ENCODE measurements around the gene PISD. TPM values are rescaled to one million over a fixed set of nuclear protein-coding genes. Genes with fewer than 3 reads are reported as not detected.
"Not testable (repeated sequence)": the region's sequence is repeated elsewhere in the genome, so short reads cannot be mapped to it uniquely, and the experiment has no call there.

Gene PISD
- 10 to 100 TPM; 36.0 to 52.1 (median 47.8) TPM for total RNA-seq
- 27.6 TPM for total RNA-seq (2013)

DNA sequence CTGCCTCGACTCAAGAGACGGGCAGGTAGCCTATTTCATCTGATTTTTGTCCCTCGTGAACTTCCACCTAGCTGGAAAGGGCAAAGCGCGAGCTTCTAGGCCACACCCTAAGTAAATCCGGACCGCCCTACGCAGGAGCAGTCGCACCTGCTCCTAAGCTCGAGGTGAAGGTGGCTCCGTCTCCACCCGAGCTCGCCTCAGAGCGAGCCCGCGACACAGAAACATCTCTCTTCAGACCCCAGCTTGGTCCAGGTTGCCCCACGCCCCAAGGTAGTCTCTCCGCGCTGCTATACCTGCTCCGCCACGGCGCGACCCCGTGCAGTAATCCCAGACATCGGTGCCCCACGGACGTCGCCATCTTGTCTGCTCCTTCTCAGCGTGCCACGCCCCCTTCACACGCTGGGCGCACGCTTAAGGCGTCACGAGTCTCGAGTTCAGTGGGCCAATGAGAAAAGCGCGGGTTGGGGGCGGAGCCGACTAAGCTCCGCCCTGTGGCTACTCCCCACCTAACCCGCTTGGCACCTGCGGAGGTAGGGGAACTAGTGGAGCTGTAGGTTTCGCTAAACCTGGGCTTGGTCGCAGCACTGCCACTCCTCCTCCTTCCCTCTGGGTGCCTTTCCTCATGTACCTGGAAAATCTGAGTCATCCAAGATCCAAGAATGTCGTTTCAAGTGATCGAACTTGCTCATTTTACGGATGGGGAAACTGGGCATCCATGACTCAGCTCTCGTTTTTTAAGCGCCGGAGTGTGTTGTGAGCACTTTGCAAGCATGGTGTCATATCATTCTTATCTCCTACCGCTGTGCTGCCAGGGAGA, at the start of gene PISD:
PISD (minus strand) TSS at position 365 of the 817 bp plus-strand sequence; CDS start at position 358, 7 bp downstream.
- 2% methylated on average over 52 of the region's 52 CpGs for WGBS (ENCODE audit: insufficient coverage)
- peak; percentile 96 to 99 for DNase-seq
- TF ChIP-seq, protein P1, sequence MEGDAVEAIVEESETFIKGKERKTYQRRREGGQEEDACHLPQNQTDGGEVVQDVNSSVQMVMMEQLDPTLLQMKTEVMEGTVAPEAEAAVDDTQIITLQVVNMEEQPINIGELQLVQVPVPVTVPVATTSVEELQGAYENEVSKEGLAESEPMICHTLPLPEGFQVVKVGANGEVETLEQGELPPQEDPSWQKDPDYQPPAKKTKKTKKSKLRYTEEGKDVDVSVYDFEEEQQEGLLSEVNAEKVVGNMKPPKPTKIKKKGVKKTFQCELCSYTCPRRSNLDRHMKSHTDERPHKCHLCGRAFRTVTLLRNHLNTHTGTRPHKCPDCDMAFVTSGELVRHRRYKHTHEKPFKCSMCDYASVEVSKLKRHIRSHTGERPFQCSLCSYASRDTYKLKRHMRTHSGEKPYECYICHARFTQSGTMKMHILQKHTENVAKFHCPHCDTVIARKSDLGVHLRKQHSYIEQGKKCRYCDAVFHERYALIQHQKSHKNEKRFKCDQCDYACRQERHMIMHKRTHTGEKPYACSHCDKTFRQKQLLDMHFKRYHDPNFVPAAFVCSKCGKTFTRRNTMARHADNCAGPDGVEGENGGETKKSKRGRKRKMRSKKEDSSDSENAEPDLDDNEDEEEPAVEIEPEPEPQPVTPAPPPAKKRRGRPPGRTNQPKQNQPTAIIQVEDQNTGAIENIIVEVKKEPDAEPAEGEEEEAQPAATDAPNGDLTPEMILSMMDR (IDR thresholded peaks at IDR 0.05): no peak
- H3K4me1 ChIP-seq (ENCODE audit: control insufficient read depth, insufficient read depth, low read length): peaks cover 28% of the 10 kb centered on the region
- Mint-ChIP-seq H3K36me3 (no peaks in the 10 kb centered on the region), H3K9me3 (no peaks in the 10 kb centered on the region), H3K4me1 (peaks cover 24 to 25% of the 10 kb centered on the region in 2 donors), H3K27ac (peak within 1 kb of the TSS; percentile 98 to 99), H3K27me3 (ENCODE audit: low read depth in 2 of 2) (no peaks in the 10 kb centered on the region), H3K4me3 (peak within 1 kb of the TSS; percentile 100)
- intact Hi-C loops (cut with micrococcal nuclease): loop anchor here (1.0 kb wide), 2 partner anchors 14 to 282 kb away; partner anchors contain the start of gene YWHAH
- H3K4me3 ChIP-seq (ENCODE audit: low read length): peak within 1 kb of the TSS; percentile 84
- H3K27me3 ChIP-seq (ENCODE audit: control insufficient read depth, insufficient read depth, low read length): no peaks in the 10 kb centered on the region
- ATAC-seq: peak; percentile 96 to 100 (median 99)
- peak within 1 kb of the TSS; percentile 51 for H3K27ac ChIP-seq (ENCODE audit: low read length)
- H3K36me3 ChIP-seq (ENCODE audit: control insufficient read depth, insufficient read depth, low read length): no peaks in the 10 kb centered on the region
- H3K9me3 ChIP-seq (ENCODE audit: control insufficient read depth, insufficient read depth, low read length): no peaks in the 10 kb centered on the region

DNA sequence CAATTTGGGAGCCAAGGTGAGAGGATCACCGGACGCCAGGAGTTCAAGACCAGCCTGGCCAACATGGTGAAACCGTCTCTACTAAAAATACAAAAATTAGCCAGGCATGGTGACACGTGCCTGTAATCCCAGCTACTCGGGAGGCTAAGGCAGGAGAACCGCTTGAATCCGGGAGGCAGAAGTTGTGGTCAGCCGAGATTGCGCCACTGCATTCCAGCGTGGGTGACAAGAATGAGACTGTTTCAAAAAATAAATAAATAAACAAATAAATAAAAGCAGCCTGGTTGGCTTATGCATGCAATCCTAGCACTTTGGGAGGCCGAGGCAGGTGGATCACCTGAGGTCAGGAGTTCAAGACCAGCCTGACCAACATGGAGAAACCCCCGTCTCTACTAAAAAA, 49.2 kb upstream of the PISD start:
- H3K4me3 Mint-ChIP-seq; DNase-seq; H3K27ac ChIP-seq (ENCODE audit: low read length); H3K4me1 Mint-ChIP-seq; H3K27me3 Mint-ChIP-seq (ENCODE audit: low read depth in 2 of 2); H3K4me1 ChIP-seq (ENCODE audit: control insufficient read depth, insufficient read depth, low read length); intact Hi-C loops (cut with micrococcal nuclease); H3K27me3 ChIP-seq (ENCODE audit: control insufficient read depth, insufficient read depth, low read length); ATAC-seq; H3K4me3 ChIP-seq (ENCODE audit: low read length); H3K9me3 Mint-ChIP-seq; H3K27ac Mint-ChIP-seq; H3K9me3 ChIP-seq (ENCODE audit: control insufficient read depth, insufficient read depth, low read length): not testable (repeated sequence)
- peaks cover 54% of the 10 kb centered on the region for H3K36me3 ChIP-seq (ENCODE audit: control insufficient read depth, insufficient read depth, low read length)
- peaks cover 23% of the 10 kb centered on the region for H3K36me3 Mint-ChIP-seq
- 95% methylated on average over 11 of the region's 12 CpGs for WGBS (ENCODE audit: insufficient coverage)

DNA sequence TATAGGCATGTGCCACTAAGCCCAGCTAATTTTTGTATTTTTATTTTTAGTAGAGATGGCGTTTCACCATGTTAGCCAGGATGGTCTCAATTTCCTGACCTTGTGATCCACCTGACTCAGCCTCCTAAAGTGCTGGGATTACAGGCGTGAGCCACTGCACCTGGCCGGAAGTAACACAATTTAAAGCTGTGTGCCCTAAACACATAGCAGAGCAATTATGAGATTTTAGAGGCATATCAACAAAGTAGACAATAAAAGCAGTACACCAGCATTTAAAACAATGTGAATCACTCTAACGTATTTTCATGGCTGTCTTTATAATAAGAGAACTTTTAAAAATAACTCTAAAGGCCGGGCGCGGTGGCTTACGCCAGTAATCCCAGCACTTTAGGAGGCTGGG, 45.5 kb upstream of the PISD start:
- H3K9me3 Mint-ChIP-seq: no peaks in the 10 kb centered on the region
- no peaks in the 10 kb centered on the region for H3K4me1 Mint-ChIP-seq
- H3K27me3 Mint-ChIP-seq (ENCODE audit: low read depth in 2 of 2): no peaks in the 10 kb centered on the region
- H3K36me3 Mint-ChIP-seq: peaks cover 8% of the 10 kb centered on the region
- Histone ChIP-seq H3K27me3 (ENCODE audit: control insufficient read depth, insufficient read depth, low read length) (no peaks in the 10 kb centered on the region), H3K4me3 (ENCODE audit: low read length) (no peak overlapping the region), H3K9me3 (ENCODE audit: control insufficient read depth, insufficient read depth, low read length) (no peaks in the 10 kb centered on the region), H3K4me1 (ENCODE audit: control insufficient read depth, insufficient read depth, low read length) (no peaks in the 10 kb centered on the region), H3K27ac (ENCODE audit: low read length) (no peak overlapping the region), H3K36me3 (ENCODE audit: control insufficient read depth, insufficient read depth, low read length) (peaks cover 37% of the 10 kb centered on the region)
- DNase-seq (no peak), ATAC-seq (no peak)
- WGBS (ENCODE audit: insufficient coverage): 95% methylated on average over 8 of the region's 8 CpGs
- H3K4me3 Mint-ChIP-seq: no peak overlapping the region
- intact Hi-C loops (cut with micrococcal nuclease): no loop called here
- TF ChIP-seq, protein P1 (IDR thresholded peaks at IDR 0.05): no peak
- no peak overlapping the region for H3K27ac Mint-ChIP-seq

- 47% methylated on average over 4 of the region's 4 CpGs for WGBS (ENCODE audit: insufficient coverage)
- Histone ChIP-seq H3K27me3 (ENCODE audit: control insufficient read depth, insufficient read depth, low read length) (no peaks in the 10 kb centered on the region), H3K4me1 (ENCODE audit: control insufficient read depth, insufficient read depth, low read length) (peaks cover 30% of the 10 kb centered on the region), H3K36me3 (ENCODE audit: control insufficient read depth, insufficient read depth, low read length) (peaks cover 29% of the 10 kb centered on the region), H3K9me3 (ENCODE audit: control insufficient read depth, insufficient read depth, low read length) (no peaks in the 10 kb centered on the region), H3K27ac (ENCODE audit: low read length) (peak overlapping the region; percentile 23), H3K4me3 (ENCODE audit: low read length) (no peak overlapping the region)
- TF ChIP-seq, protein P1 (IDR thresholded peaks at IDR 0.05): no peak
- Mint-ChIP-seq H3K9me3 (no peaks in the 10 kb centered on the region), H3K27me3 (ENCODE audit: low read depth in 2 of 2) (no peaks in the 10 kb centered on the region), H3K4me1 (peaks cover 31 to 35% of the 10 kb centered on the region in 2 donors), H3K27ac (peak overlapping the region; percentile 73 to 76), H3K36me3 (no peaks in the 10 kb centered on the region), H3K4me3 (no peak overlapping the region)
- intact Hi-C loops (cut with micrococcal nuclease): no loop called here
- DNase-seq (no peak), ATAC-seq (peak; percentile 22 to 77 (median 41))
These were observed 33.4 kb upstream of the PISD start for GRCh38 chr22:31695423-31695822.

DNA sequence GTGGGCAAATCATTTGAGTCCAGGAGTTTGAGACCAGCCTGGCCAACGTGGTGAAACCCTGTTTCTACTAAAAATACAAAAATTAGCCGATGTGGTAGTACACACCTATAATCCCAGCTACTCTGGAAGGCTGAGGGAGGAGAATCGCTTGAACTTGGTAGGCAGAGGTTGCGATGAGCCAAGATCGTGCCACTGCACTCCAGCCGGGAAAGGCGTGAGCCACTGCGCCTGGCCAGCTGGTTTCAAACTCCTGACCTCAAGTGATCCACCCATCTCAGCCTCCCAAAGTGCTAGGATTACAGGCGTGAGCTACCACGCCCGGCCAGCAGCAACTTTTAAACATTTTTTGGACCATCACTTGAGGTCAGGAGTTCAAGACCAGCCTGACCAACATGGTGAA, 32.0 kb upstream of the PISD start:
- H3K9me3 Mint-ChIP-seq; H3K36me3 Mint-ChIP-seq; intact Hi-C loops (cut with micrococcal nuclease); DNase-seq; ATAC-seq; H3K4me3 Mint-ChIP-seq; H3K9me3 ChIP-seq (ENCODE audit: control insufficient read depth, insufficient read depth, low read length); H3K27ac ChIP-seq (ENCODE audit: low read length); H3K4me3 ChIP-seq (ENCODE audit: low read length); H3K27me3 Mint-ChIP-seq (ENCODE audit: low read depth in 2 of 2); H3K27me3 ChIP-seq (ENCODE audit: control insufficient read depth, insufficient read depth, low read length): not testable (repeated sequence)
- 99% methylated on average over 11 of the region's 11 CpGs for WGBS (ENCODE audit: insufficient coverage)
- H3K4me1 Mint-ChIP-seq: peaks cover 31 to 35% of the 10 kb centered on the region in 2 donors
- peaks cover 17% of the 10 kb centered on the region for H3K36me3 ChIP-seq (ENCODE audit: control insufficient read depth, insufficient read depth, low read length)
- H3K27ac Mint-ChIP-seq: peak overlapping the region in 1 of 2 donors; percentile 92
- H3K4me1 ChIP-seq (ENCODE audit: control insufficient read depth, insufficient read depth, low read length): peaks cover 30% of the 10 kb centered on the region

Data from natural killer cell (primary cell).